ENCODE measurements around the gene COPS7A. TPM values are rescaled to one million over a fixed set of nuclear protein-coding genes. Genes with fewer than 3 reads are reported as not detected.

COPS7A gene
- total and polyA plus RNA-seq, 9 of the 15 experiments (the other 6 are each of a cell fraction or from before 2014, with no cell fraction given), result 12.7 to 36.0 (median 24.3) TPM

GRCh38 chr12:6765048-6765633 is 41.3 kb downstream of the COPS7A start (continued):
- TF ChIP-seq NFRKB (IDR thresholded peaks at IDR 0.05; ENCODE audit: low read depth) (peak; percentile 21; the same call in 1 of the 2 replicates), THRAP3 (IDR thresholded peaks at IDR 0.05; ENCODE audit: borderline replicate concordance) (no peak), MCM3 (IDR thresholded peaks at IDR 0.05) (no peak), ZNF79 (CRISPR knock-in tag; IDR thresholded peaks at IDR 0.05; ENCODE audit: low read depth) (no peak), ZKSCAN1 (IDR thresholded peaks at IDR 0.05; ENCODE audit: low read depth, low read length) (no peak), SMAD2 (IDR thresholded peaks at IDR 0.05; ENCODE audit: low read depth, low read length) (no peak), ZBTB34 (CRISPR knock-in tag; IDR thresholded peaks at IDR 0.05) (no peak), NELFE (IDR thresholded peaks at IDR 0.05; ENCODE audit: insufficient read depth, insufficient read length) (no peak), PHF21A (IDR thresholded peaks at IDR 0.05; ENCODE audit: borderline replicate concordance, low read depth) (no peak; the same call in 1 of the 2 replicates), SP2 (IDR thresholded peaks at IDR 0.05; ENCODE audit: extremely low read depth, low read depth, low read length, poor library complexity, severe bottlenecking) (no peak), ZNF175 (CRISPR knock-in tag; IDR thresholded peaks at IDR 0.05; ENCODE audit: low read depth) (no peak), TBL1XR1 (IDR thresholded peaks at IDR 0.05; ENCODE audit: low read length in 2 of 2) (peak in 1 of 2 experiments; percentile 89; a peak in 3 of 4 replicates), ZNF717 (CRISPR knock-in tag; IDR thresholded peaks at IDR 0.05) (no peak), CXXC5 (CRISPR knock-in tag; IDR thresholded peaks at IDR 0.05) (no peak), ZBTB2 (IDR thresholded peaks at IDR 0.05) (peak; percentile 76), MCM7 (IDR thresholded peaks at IDR 0.05) (no peak), NCOR1 (IDR thresholded peaks at IDR 0.05) (peak; percentile 98), SIN3B (IDR thresholded peaks at IDR 0.05; ENCODE audit: low read depth) (no peak), LCOR (CRISPR knock-in tag; IDR thresholded peaks at IDR 0.05) (no peak), ETV5 (CRISPR knock-in tag; IDR thresholded peaks at IDR 0.05; ENCODE audit: low read depth) (no peak), ZNF12 (CRISPR knock-in tag; IDR thresholded peaks at IDR 0.05) (no peak), ZNF507 (tag; conservative IDR thresholded peaks at IDR 0.05) (no peak), ZBTB33 (CRISPR knock-in tag; IDR thresholded peaks at IDR 0.05) (no peak), PRMT5 (CRISPR knock-in tag; IDR thresholded peaks at IDR 0.05) (no peak), ZNF830 (CRISPR knock-in tag; IDR thresholded peaks at IDR 0.05) (no peak), ZNF224 (CRISPR knock-in tag; IDR thresholded peaks at IDR 0.05) (no peak), HNRNPH1 (optimal IDR thresholded peaks at IDR 0.05; ENCODE audit: low read depth, low read length) (no peak)

Data from K562 (cell line).